GM23338 (cell line): ENCODE measurements around the gene GPBP1L1. TPM values are rescaled to one million over a fixed set of nuclear protein-coding genes. Genes with fewer than 3 reads are reported as not detected.

Experiments used
- ATAC-seq: fragments of 200-7000 bp; cut with Tn5 transposase; 3 replicates; pipeline ENCODE4 v1.9.1; 2020
- DNase-seq: peaks from one replicate; pipeline ENCODE4 v3.0.0-alpha.2; 2015; ENCODE audit warnings: low spot score
- H2AFZ ChIP-seq: fragments of 200-600 bp; sonication (generic); 2 replicates; pipeline ENCODE4 v1.8.0; 2016; ENCODE audit warnings: antibody characterized with exemption, mild to moderate bottlenecking, moderate library complexity
- H3F3A ChIP-seq: fragments of 200-600 bp; sonication (generic); replicated peaks from 2 replicates; pipeline ENCODE4 v1.8.0; 2017; ENCODE audit warnings: antibody characterized with exemption, mixed run types, low read depth
- H3K27ac ChIP-seq: fragments of 200-600 bp; sonication (generic); 2 replicates; pipeline ENCODE4 v1.6.1; 2016; ENCODE audit warnings: low read depth
- H3K27me3 ChIP-seq: fragments of 200-600 bp; sonication (generic); 2 replicates; pipeline ENCODE4 v1.8.0; 2016; ENCODE audit warnings: mild to moderate bottlenecking, mixed run types, moderate library complexity; ENCODE audit not compliant: insufficient read depth
- H3K36me3 ChIP-seq: fragments of 200-600 bp; sonication (generic); 2 replicates; pipeline ENCODE4 v1.8.0; 2016; ENCODE audit warnings: mild to moderate bottlenecking; ENCODE audit not compliant: insufficient read depth
- H3K4me1 ChIP-seq: fragments of 200-600 bp; sonication (generic); 2 replicates; pipeline ENCODE4 v1.8.0; 2016; ENCODE audit warnings: mild to moderate bottlenecking, moderate library complexity; ENCODE audit not compliant: insufficient read depth
- H3K4me2 ChIP-seq: fragments of 200-600 bp; sonication (generic); 2 replicates; pipeline ENCODE4 v1.7.1; 2017; ENCODE audit warnings: mixed run types
- H3K4me3 ChIP-seq: fragments of 200-600 bp; sonication (generic); 2 replicates; pipeline ENCODE4 v1.6.1; 2016; ENCODE audit warnings: mixed run types
- H3K79me2 ChIP-seq: fragments of 200-600 bp; sonication (generic); replicated peaks from 2 replicates; pipeline ENCODE4 v1.8.0; 2017; ENCODE audit warnings: mild to moderate bottlenecking; ENCODE audit not compliant: insufficient read depth
- H3K9me2 ChIP-seq: fragments of 200-600 bp; sonication (generic); 2 replicates; pipeline ENCODE4 v1.8.0; 2017; ENCODE audit not compliant: insufficient read depth
- H4K20me1 ChIP-seq: fragments of 200-600 bp; sonication (generic); replicated peaks from 2 replicates; pipeline ENCODE4 v1.8.0; 2017; ENCODE audit warnings: mild to moderate bottlenecking; ENCODE audit not compliant: insufficient read depth
- H3K27ac Mint-ChIP-seq: 2 replicates; pipeline ENCODE4 v1.8.0; 2020; ENCODE audit warnings: inconsistent platforms, mild to moderate bottlenecking, moderate library complexity, mixed read lengths
- H3K27me3 Mint-ChIP-seq: 3 replicates; pipeline ENCODE4 v1.8.0; 2022; ENCODE audit warnings: low read depth, mild to moderate bottlenecking, moderate library complexity, mixed read lengths, inconsistent platforms; ENCODE audit not compliant: insufficient read depth, poor library complexity
- H3K36me3 Mint-ChIP-seq: 3 replicates; pipeline ENCODE4 v1.8.0; 2021; ENCODE audit warnings: low read depth, mild to moderate bottlenecking, inconsistent platforms, moderate library complexity, mixed read lengths
- H3K4me1 Mint-ChIP-seq: 3 replicates; pipeline ENCODE4 v1.8.0; 2020; ENCODE audit warnings: mild to moderate bottlenecking, inconsistent platforms, mixed read lengths
- H3K4me3 Mint-ChIP-seq: 3 replicates; pipeline ENCODE4 v1.8.0; 2021; ENCODE audit warnings: moderate library complexity, mild to moderate bottlenecking, inconsistent platforms, mixed read lengths
- H3K9me3 Mint-ChIP-seq: 3 replicates; pipeline ENCODE4 v1.8.0; 2020; ENCODE audit warnings: moderate library complexity, mild to moderate bottlenecking, inconsistent platforms, mixed read lengths
- CREB1 ChIP-seq: fragments of 250-450 bp; sonication (Bioruptor Pico); IDR thresholded peaks from 2 replicates; pipeline ENCODE4 v1.5.0; 2020; ENCODE audit warnings: low read depth, mild to moderate bottlenecking, moderate library complexity
- EZH2 ChIP-seq: fragments of 200-600 bp; sonication (generic); IDR thresholded peaks from one replicate; pipeline ENCODE4 v1.8.0; 2017; ENCODE audit warnings: antibody characterized with exemption, mild to moderate bottlenecking, low read depth; ENCODE audit not compliant: unreplicated experiment
- EZH2phosphoT487 ChIP-seq: fragments of 200-600 bp; sonication (generic); IDR thresholded peaks from one replicate; pipeline ENCODE4 v1.8.1; 2018; ENCODE audit warnings: antibody characterized with exemption; ENCODE audit not compliant: unreplicated experiment
- JUNB ChIP-seq: IDR thresholded peaks from one replicate; pipeline ENCODE4 v1.6.1; 2016; ENCODE audit warnings: antibody characterized with exemption; ENCODE audit not compliant: unreplicated experiment
- NANOG ChIP-seq: IDR thresholded peaks from 2 replicates; pipeline ENCODE4 v1.6.1; 2016; ENCODE audit warnings: antibody characterized with exemption, borderline replicate concordance
- POLR2AphosphoS5 ChIP-seq: IDR thresholded peaks from 2 replicates; pipeline ENCODE4 v1.6.1; 2016; ENCODE audit warnings: antibody characterized with exemption, low read depth
- ZNF331 ChIP-seq: fragments of 250-450 bp; sonication (Bioruptor Pico); IDR thresholded peaks from 2 replicates; pipeline ENCODE4 v1.5.0; 2020; ENCODE audit warnings: low read depth, mild to moderate bottlenecking, moderate library complexity
- polyA plus RNA-seq: library from polyadenylated mRNA; unstranded; fragments of >200 nt; fragmentation: Nextera tagmentation; extraction: Ambion mirVana; gene quantifications from 2 replicates; pipeline ENCODE4 v1.2.1, GENCODE V29; 2016
- total RNA-seq: library from RNA; depleted of rRNA; stranded (reverse); fragments of >200 nt; shearing (Covaris generic); gene quantifications from 2 replicates; pipeline ENCODE4 v1.2.3, GENCODE V29; 2014
- TF ChIP-seq, protein P1 (sequence below): IDR thresholded peaks from one replicate; pipeline ENCODE4 v1.6.1; 2018; ENCODE audit warnings: antibody characterized with exemption; ENCODE audit not compliant: unreplicated experiment
- TF ChIP-seq, protein P2 (sequence below): IDR thresholded peaks from 2 replicates; pipeline ENCODE4 v1.6.1; 2016; ENCODE audit warnings: antibody characterized with exemption

Gene GPBP1L1
- total and polyA plus RNA-seq, 2 experiments from 2014 or later = 61.7 to 117 TPM

DNA sequence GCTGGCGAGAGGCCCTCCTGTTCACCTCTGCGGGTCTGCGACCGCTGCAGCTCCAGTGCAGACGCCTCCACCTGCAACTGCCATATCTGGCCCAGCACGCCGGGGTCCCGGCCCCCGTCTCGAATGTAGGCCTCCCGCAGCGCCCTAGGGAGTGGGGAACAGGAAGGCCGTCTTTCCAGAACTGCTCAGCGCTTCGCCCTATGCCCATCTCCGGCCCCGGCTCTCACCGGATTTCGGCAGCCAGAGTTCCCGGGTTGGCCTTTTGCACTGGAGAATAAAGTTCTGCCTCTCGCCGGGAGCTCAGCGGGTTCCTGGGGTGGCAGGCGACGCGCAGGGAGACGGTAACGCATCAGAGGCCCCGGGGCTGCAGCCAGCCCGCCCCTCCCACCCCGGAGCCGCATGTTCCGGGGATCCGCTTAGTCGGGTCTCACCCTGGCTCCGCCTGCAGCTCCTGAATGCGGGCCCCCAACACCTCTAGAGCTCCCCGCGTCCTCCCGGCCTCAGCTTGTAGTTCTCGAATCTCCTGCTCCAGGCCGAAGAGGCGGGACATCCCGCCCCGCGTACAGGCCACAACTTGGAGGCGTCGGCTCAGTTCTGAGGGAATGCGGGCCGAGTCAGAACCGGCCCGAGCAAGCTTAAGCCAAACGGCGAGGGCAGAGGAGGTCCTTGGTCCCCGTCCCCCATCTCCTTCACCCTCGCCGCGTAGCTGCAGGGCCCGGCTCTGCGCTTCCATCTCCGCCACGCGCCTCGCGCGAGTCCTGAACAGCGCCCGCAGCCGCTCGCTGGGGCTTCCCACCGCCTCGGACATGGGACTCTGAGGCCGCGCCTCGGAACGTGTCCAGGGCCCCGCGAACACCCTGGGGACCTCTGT, 63.6 kb downstream of the GPBP1L1 start:
- Histone ChIP-seq H3K36me3 (peaks cover 16% of the 10 kb centered on the region), H3K4me3 (peak overlapping the region; percentile 47), H3K4me2 (peak overlapping the region; percentile 73), H3K9me2 (no peaks in the 10 kb centered on the region), H2AFZ (no peak overlapping the region), H3K4me1 (peaks cover 10% of the 10 kb centered on the region; the same call in 1 of the 2 replicates), H3K79me2 (no peaks in the 10 kb centered on the region), H3F3A (peaks cover 63% of the 10 kb centered on the region), H3K27me3 (no peaks in the 10 kb centered on the region), H3K27ac (peak overlapping the region; percentile 34), H4K20me1 (peaks cover 14% of the 10 kb centered on the region; the same call in 1 of the 2 replicates)
- Mint-ChIP-seq H3K27me3 (peaks cover 25% of the 10 kb centered on the region), H3K27ac (peak overlapping the region; percentile 82), H3K9me3 (no peaks in the 10 kb centered on the region), H3K4me3 (no peak overlapping the region), H3K36me3 (peaks cover 44% of the 10 kb centered on the region), H3K4me1 (peaks cover 7% of the 10 kb centered on the region)
- TF ChIP-seq POLR2AphosphoS5 (peak; percentile 13; the same call in 1 of the 2 replicates), EZH2 (no peak)
- ATAC-seq = peak; percentile 42
- peak; percentile 82 for DNase-seq

DNA sequence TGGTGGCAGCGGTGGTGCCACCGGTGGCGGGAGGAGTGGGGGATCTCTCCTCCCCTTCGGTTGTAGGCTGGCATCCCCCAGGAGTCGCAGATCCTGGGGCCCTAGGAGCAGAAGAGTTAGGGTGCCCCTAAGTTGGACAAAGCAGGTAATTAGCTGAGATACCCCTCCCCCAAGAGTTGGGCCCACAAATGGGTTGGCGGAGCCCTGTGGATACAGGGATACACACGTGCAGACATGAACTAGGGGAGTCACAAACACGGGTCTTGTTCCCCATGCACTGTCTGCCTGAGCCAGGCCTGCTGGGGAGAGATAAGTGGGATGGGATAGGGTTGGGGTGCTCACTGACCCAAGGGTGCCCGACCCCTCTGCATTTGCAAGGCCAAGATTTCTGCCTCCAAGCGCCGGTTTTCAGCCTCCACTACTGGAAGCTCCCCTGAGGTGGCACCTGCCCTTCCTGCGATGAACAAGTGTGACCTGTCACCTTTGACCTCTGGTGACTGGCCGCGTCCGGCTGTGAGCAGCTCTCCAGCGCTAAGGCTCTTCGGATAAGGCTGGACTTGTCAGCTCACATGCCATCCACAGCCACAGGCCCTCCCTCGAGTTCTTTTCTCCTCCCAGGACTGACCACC, 64.3 kb downstream of the GPBP1L1 start:
- Mint-ChIP-seq H3K36me3 (peaks cover 45% of the 10 kb centered on the region), H3K4me1 (peaks cover 7% of the 10 kb centered on the region), H3K4me3 (no peak overlapping the region), H3K9me3 (no peaks in the 10 kb centered on the region), H3K27ac (no peak overlapping the region; the same call in 1 of the 2 replicates), H3K27me3 (peaks cover 25% of the 10 kb centered on the region)
- peaks cover 10% of the 10 kb centered on the region; the same call in 1 of the 2 replicates for H3K4me1 ChIP-seq
- no peaks in the 10 kb centered on the region for H3K27me3 ChIP-seq
- H2AFZ ChIP-seq = no peak overlapping the region
- H3K79me2 ChIP-seq = no peaks in the 10 kb centered on the region
- ATAC-seq (no peak), DNase-seq (no peak)
- no peak overlapping the region for H3K4me3 ChIP-seq
- peak overlapping the region; percentile 73 for H3K4me2 ChIP-seq
- H3K36me3 ChIP-seq = peaks cover 16% of the 10 kb centered on the region
- H3K9me2 ChIP-seq = no peaks in the 10 kb centered on the region
- peaks cover 71% of the 10 kb centered on the region for H3F3A ChIP-seq
- H4K20me1 ChIP-seq = peaks cover 22% of the 10 kb centered on the region
- H3K27ac ChIP-seq = 0 out of 2 replicates have a peak overlapping the region, but pooled peaks have one; percentile 34
- TF ChIP-seq POLR2AphosphoS5 = no peak
- no peak for TF ChIP-seq EZH2phosphoT487
- no peak for TF ChIP-seq NANOG
- no peak for TF ChIP-seq JUNB
- no peak for TF ChIP-seq CREB1
- TF ChIP-seq, protein P1, sequence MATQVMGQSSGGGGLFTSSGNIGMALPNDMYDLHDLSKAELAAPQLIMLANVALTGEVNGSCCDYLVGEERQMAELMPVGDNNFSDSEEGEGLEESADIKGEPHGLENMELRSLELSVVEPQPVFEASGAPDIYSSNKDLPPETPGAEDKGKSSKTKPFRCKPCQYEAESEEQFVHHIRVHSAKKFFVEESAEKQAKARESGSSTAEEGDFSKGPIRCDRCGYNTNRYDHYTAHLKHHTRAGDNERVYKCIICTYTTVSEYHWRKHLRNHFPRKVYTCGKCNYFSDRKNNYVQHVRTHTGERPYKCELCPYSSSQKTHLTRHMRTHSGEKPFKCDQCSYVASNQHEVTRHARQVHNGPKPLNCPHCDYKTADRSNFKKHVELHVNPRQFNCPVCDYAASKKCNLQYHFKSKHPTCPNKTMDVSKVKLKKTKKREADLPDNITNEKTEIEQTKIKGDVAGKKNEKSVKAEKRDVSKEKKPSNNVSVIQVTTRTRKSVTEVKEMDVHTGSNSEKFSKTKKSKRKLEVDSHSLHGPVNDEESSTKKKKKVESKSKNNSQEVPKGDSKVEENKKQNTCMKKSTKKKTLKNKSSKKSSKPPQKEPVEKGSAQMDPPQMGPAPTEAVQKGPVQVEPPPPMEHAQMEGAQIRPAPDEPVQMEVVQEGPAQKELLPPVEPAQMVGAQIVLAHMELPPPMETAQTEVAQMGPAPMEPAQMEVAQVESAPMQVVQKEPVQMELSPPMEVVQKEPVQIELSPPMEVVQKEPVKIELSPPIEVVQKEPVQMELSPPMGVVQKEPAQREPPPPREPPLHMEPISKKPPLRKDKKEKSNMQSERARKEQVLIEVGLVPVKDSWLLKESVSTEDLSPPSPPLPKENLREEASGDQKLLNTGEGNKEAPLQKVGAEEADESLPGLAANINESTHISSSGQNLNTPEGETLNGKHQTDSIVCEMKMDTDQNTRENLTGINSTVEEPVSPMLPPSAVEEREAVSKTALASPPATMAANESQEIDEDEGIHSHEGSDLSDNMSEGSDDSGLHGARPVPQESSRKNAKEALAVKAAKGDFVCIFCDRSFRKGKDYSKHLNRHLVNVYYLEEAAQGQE = no peak
- TF ChIP-seq ZNF331 (CRISPR knock-in tag) = no peak
- TF ChIP-seq, protein P2, sequence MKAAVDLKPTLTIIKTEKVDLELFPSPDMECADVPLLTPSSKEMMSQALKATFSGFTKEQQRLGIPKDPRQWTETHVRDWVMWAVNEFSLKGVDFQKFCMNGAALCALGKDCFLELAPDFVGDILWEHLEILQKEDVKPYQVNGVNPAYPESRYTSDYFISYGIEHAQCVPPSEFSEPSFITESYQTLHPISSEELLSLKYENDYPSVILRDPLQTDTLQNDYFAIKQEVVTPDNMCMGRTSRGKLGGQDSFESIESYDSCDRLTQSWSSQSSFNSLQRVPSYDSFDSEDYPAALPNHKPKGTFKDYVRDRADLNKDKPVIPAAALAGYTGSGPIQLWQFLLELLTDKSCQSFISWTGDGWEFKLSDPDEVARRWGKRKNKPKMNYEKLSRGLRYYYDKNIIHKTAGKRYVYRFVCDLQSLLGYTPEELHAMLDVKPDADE = no peak
